ENCODE data around the gene PAPLN.

DNA sequence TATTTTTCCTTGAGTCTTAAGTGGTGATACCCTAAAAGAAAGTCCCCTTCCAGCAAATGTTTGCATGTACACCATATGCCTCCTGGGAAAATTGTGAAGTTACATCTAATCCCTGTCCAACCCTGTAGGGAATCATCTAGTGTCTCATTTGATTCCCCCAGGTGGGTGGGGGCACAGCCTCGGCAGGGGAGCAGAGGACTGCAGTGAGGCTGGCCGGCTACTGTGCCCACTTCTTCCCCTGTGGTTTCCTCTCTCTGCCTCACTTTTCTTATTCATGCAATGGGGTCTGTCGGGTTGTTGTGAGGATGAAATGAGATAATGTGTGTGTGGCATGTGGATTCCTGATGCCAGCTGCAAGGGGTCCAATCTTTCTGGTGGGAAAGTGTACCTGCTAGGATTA is 6.0 kb downstream of the PAPLN start:
- TF ChIP-seq CTCF (IDR thresholded peaks at IDR 0.05; ENCODE audit: insufficient read depth, low read length, poor library complexity, severe bottlenecking) (no peak), EZH2phosphoT487 (conservative IDR thresholded peaks at IDR 0.05; ENCODE audit: low read length) (no peak)

All from SU-DHL-6 (cell line).